Activated T-helper 17 cell treated with anti-CD3 and anti-CD28 coated beads, Interleukin-2, amount 50 U/mL, for 72 hours (primary cell): ENCODE measurements around the gene UCK1. TPM values are rescaled to one million over a fixed set of nuclear protein-coding genes. Genes with fewer than 3 reads are reported as not detected.

Experiments
- ATAC-seq: fragments of 150-1000 bp; cut with Tn5 transposase; replicated peaks from 2 replicates; pipeline ENCODE4 v1.10.0; 2021; ENCODE audit warnings: mild to moderate bottlenecking, moderate library complexity
- H3K27ac Mint-ChIP-seq: one replicate; pipeline ENCODE4 v1.8.0; 2022; ENCODE audit warnings: mixed read lengths
- H3K27me3 Mint-ChIP-seq: one replicate; pipeline ENCODE4 v1.8.0; 2022; ENCODE audit warnings: mixed read lengths
- H3K36me3 Mint-ChIP-seq: one replicate; pipeline ENCODE4 v1.8.0; 2022; ENCODE audit warnings: low read depth, mild to moderate bottlenecking, mixed read lengths
- H3K4me1 Mint-ChIP-seq: one replicate; pipeline ENCODE4 v1.8.0; 2022; ENCODE audit warnings: mixed read lengths
- H3K4me3 Mint-ChIP-seq: one replicate; pipeline ENCODE4 v1.8.0; 2022; ENCODE audit warnings: mild to moderate bottlenecking, mixed read lengths
- H3K9me3 Mint-ChIP-seq: one replicate; pipeline ENCODE4 v1.8.0; 2022; ENCODE audit warnings: mixed read lengths
- total RNA-seq, 2 donors: library from RNA; stranded (reverse); gene quantifications; one replicate each; pipeline ENCODE4 v1.2.3, GENCODE V29; 2022

Gene UCK1
- total RNA-seq, 2 donors from 2014 or later, result 22.1 to 23.7 TPM

- peaks cover 100% of the 10 kb centered on the region for H3K36me3 Mint-ChIP-seq
- ATAC-seq, result no peak
- H3K27me3 Mint-ChIP-seq, result no peaks in the 10 kb centered on the region
- no peak overlapping the region for H3K27ac Mint-ChIP-seq
- no peaks in the 10 kb centered on the region for H3K9me3 Mint-ChIP-seq
- no peak overlapping the region for H3K4me3 Mint-ChIP-seq
- H3K4me1 Mint-ChIP-seq, result peaks cover 7% of the 10 kb centered on the region
Measured at GRCh38 chr9:131485206-131485605, 45.9 kb downstream of the UCK1 start.

GRCh38 chr9:131484560-131485185 lies 46.4 kb downstream of the UCK1 start:
- no peaks in the 10 kb centered on the region for H3K9me3 Mint-ChIP-seq
- no peak overlapping the region for H3K4me3 Mint-ChIP-seq
- peak overlapping the region; percentile 50 for H3K27ac Mint-ChIP-seq
- H3K4me1 Mint-ChIP-seq, result peaks cover 2% of the 10 kb centered on the region
- no peak for ATAC-seq
- peaks cover 100% of the 10 kb centered on the region for H3K36me3 Mint-ChIP-seq
- H3K27me3 Mint-ChIP-seq, result no peaks in the 10 kb centered on the region

- no peak for ATAC-seq
- Mint-ChIP-seq H3K4me1 (no peaks in the 10 kb centered on the region), H3K36me3 (peaks cover 100% of the 10 kb centered on the region), H3K27me3 (no peaks in the 10 kb centered on the region), H3K27ac (no peak overlapping the region), H3K9me3 (no peaks in the 10 kb centered on the region), H3K4me3 (no peak overlapping the region)
Measured at GRCh38 chr9:131484051-131484445, 47.0 kb downstream of the UCK1 start.

- H3K9me3 Mint-ChIP-seq, result no peaks in the 10 kb centered on the region
- H3K36me3 Mint-ChIP-seq, result peaks cover 100% of the 10 kb centered on the region
Measured at GRCh38 chr9:131483319-131484050, 47.6 kb downstream of the UCK1 start.

DNA sequence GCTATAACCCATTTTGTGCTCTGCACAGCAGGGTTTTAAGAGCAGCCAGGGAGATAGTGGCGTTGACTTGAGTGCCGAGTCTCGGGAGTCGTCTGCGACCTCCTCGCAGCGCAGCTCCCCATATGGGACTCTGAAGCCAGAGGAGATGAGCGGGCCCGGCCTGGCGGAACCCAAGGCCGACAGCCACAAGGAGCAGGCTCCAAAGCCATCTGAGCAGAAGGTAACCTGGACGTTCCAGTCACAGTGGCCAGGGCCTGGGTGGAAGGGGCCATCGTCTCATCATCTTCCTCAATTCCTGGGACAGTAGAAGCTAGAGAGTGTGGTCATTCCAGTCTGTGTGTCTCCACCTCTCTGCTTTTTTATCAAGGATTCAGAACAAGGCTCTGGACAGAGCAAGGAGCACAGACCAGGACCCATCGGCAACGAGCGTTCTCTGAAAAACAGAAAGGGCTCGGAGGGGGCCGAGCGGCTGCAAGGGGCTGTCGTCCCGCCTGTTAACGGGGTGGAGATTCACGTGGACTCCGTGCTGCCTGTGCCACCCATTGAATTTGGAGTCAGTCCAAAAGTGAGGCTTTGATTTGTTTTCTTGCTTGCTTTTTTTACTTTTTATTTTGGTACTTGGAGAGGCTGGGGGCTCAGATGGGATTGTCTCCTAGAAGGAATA lies 48.6 kb downstream of the UCK1 start:
- ATAC-seq, result no peak
- H3K4me1 Mint-ChIP-seq, result no peaks in the 10 kb centered on the region
- no peak overlapping the region for H3K4me3 Mint-ChIP-seq
- peak overlapping the region; percentile 34 for H3K27ac Mint-ChIP-seq
- peaks cover 100% of the 10 kb centered on the region for H3K36me3 Mint-ChIP-seq
- no peaks in the 10 kb centered on the region for H3K9me3 Mint-ChIP-seq
- no peaks in the 10 kb centered on the region for H3K27me3 Mint-ChIP-seq

More at GRCh38 chr9:131483319-131484050, 47.6 kb downstream of the UCK1 start:
- Mint-ChIP-seq H3K4me1 (no peaks in the 10 kb centered on the region), H3K4me3 (no peak overlapping the region), H3K27me3 (no peaks in the 10 kb centered on the region), H3K27ac (no peak overlapping the region)
- ATAC-seq, result no peak

DNA sequence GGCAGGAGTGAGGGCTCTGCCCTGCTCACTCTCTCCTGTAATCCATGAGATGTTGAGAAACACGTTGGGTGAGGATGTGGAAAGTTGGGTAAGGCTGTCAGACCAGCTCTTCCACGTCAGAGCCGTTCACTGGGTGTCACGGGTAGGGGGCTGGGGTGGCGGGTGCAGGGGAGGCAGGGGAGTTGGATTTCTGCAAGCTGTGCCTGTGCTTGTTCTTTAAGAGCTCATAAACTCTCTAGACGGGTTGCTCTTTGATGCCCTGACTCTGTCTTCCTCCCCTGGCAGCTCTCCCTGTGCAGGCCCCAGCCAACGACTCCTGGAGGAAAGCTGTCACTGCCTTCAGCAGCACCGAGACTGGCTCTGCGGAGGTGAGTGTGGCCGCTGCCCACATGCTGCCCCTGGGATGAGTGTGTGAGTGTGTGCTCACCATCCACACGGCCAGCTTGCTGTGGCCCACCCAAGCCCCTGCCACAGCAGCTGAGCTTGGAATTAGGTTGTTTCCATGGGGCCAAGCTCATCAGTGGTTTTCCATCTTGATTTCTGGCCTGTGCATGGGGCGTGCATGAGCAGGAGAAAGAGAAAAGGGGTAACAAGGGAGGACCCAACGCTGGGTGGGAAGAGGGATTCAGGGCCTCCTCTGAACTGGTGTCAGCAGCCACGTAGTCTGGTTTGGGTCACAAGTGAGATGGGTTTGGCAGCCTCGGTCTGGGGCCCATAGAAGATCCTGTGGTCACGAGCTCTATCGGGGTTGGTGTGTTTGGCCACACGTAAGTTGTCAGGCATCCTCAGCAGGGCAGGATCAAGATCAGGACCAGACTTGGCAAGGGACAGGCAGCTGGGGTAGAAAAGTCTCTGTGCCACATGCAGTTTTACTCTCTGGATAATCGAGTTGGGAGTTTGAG lies 49.4 kb downstream of the UCK1 start:
- peaks cover 99% of the 10 kb centered on the region for H3K36me3 Mint-ChIP-seq
- no peaks in the 10 kb centered on the region for H3K4me1 Mint-ChIP-seq
- no peak for ATAC-seq
- H3K9me3 Mint-ChIP-seq, result no peaks in the 10 kb centered on the region
- H3K27ac Mint-ChIP-seq, result peak overlapping the region; percentile 34
- no peaks in the 10 kb centered on the region for H3K27me3 Mint-ChIP-seq
- H3K4me3 Mint-ChIP-seq, result no peak overlapping the region

DNA sequence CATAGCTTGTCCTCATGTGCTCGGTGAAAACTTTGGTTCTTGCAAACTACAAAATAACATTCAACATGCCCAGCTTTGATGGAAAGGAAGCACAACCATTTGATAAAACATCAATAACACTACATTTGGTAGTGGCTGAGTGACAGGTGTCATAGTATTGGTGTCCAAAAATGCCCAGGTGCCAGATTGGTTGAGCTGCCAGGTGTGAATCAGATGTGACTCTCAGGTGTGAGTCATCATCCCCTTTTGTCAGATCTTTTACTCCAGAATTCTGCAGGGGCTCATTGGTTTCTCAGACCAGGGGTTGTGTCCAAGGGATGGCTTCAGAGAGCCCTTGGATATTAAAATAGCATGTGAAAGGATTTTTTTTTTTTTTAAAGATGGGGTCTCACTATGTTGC lies 50.8 kb downstream of the UCK1 start:
- ATAC-seq, result peak; percentile 69
- Mint-ChIP-seq H3K4me3 (no peak overlapping the region), H3K27me3 (no peaks in the 10 kb centered on the region), H3K36me3 (peaks cover 95% of the 10 kb centered on the region), H3K27ac (no peak overlapping the region), H3K9me3 (no peaks in the 10 kb centered on the region), H3K4me1 (no peaks in the 10 kb centered on the region)

DNA sequence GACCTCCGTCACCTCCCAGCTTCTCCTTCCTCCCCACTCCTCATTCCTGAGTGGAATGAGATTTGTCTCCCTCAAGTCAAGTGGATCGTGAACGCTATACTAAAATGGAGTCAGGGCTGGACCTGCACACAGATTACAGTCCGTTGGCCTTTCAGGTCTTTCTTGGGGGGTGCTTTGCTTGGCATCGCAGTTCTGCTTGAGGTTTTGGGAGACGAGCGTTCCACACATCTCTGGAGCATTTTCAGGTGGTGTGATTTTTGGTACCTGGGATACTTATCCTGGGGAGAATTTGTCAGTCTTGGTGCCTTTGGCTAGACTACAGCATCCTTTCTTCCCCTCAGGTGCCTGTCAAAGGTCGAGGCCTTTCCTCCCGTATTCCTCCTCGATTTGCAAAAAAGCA lies 52.2 kb downstream of the UCK1 start:
- Mint-ChIP-seq H3K4me1 (no peaks in the 10 kb centered on the region), H3K27ac (no peak overlapping the region), H3K36me3 (peaks cover 95% of the 10 kb centered on the region), H3K27me3 (no peaks in the 10 kb centered on the region), H3K4me3 (no peak overlapping the region), H3K9me3 (no peaks in the 10 kb centered on the region)
- no peak for ATAC-seq

GRCh38 chr9:131478421-131478868 lies 52.6 kb downstream of the UCK1 start:
- Mint-ChIP-seq H3K9me3 (no peaks in the 10 kb centered on the region), H3K27ac (peak overlapping the region; percentile 66), H3K27me3 (no peaks in the 10 kb centered on the region), H3K36me3 (peaks cover 95% of the 10 kb centered on the region), H3K4me3 (no peak overlapping the region), H3K4me1 (no peaks in the 10 kb centered on the region)
- ATAC-seq, result peak; percentile 50

DNA sequence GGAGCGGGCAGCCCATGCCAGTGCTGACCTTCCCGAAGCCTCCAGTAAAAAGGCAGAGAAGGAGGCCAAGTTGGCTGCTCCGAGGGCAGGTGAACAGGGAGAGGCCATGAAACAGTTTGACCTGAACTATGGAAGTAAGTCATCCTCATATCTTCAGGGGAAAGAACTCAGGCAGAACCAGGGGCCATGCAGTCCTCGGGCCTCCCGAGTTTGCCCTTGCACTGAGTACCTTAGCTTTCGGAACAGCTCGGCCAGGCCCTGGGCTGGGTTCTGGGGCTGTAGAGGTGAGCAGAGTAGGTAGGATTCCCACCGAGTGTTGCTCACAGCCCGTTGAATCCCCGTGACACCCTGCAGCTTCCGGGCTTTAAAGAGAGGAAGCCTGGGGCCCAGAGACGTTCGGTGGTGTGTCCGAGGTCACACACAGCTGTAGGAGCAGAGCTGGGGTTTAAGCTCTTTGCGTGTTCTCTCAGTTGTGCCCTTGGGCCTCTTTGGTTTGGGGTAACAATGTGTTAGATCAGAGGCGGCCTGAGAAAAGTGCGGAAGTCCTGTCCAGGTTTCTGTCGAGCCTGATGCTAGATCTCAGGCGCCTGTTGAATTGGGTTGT lies 53.1 kb downstream of the UCK1 start:
- Mint-ChIP-seq H3K4me1 (no peaks in the 10 kb centered on the region), H3K9me3 (no peaks in the 10 kb centered on the region), H3K4me3 (no peak overlapping the region), H3K27ac (peak overlapping the region; percentile 66), H3K36me3 (peaks cover 95% of the 10 kb centered on the region), H3K27me3 (no peaks in the 10 kb centered on the region)
- ATAC-seq, result no peak

GRCh38 chr9:131477367-131477766 lies 53.7 kb downstream of the UCK1 start:
- no peak for ATAC-seq
- H3K36me3 Mint-ChIP-seq, result peaks cover 95% of the 10 kb centered on the region
- no peak overlapping the region for H3K4me3 Mint-ChIP-seq
- H3K9me3 Mint-ChIP-seq, result no peaks in the 10 kb centered on the region
- no peaks in the 10 kb centered on the region for H3K4me1 Mint-ChIP-seq
- peak overlapping the region; percentile 30 for H3K27ac Mint-ChIP-seq
- no peaks in the 10 kb centered on the region for H3K27me3 Mint-ChIP-seq

- H3K36me3 Mint-ChIP-seq, result peaks cover 95% of the 10 kb centered on the region
- H3K27me3 Mint-ChIP-seq, result no peaks in the 10 kb centered on the region
- no peak overlapping the region for H3K4me3 Mint-ChIP-seq
- no peak for ATAC-seq
- no peak overlapping the region for H3K27ac Mint-ChIP-seq
- no peaks in the 10 kb centered on the region for H3K4me1 Mint-ChIP-seq
- H3K9me3 Mint-ChIP-seq, result no peaks in the 10 kb centered on the region
Measured at GRCh38 chr9:131476777-131477345, 54.2 kb downstream of the UCK1 start.

DNA sequence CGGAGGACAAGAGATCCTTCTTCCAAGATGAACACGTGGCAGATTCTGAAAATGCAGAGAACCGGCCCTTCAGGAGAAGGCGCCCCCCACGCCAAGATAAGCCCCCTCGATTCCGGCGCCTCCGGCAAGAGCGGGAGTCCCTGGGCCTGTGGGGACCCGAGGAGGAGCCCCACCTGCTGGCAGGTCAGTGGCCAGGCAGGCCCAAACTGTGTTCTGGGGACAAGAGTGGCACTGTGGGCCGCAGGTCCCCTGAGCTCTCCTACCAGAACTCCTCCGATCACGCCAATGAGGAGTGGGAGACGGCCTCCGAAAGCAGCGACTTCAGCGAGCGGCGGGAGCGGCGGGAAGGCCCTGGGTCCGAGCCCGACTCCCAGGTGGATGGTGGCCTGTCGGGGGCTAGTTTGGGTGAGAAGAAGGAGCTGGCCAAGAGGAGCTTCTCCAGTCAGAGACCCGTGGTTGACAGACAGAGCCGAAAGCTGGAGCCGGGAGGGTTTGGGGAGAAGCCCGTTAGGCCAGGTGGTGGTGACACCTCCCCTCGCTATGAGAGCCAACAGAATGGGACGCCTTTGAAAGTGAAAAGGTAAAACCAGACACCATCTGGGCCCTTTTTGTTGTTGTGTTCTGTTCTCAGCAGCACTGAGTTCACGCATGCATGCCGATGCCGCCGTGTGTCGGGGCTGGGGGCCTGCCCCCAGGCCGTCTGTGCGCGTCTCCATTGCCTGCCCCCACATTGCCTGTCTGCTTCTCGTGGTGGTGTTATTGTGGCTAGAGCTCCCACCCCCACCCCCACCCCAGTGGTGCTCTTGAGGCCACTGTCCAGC lies 54.9 kb downstream of the UCK1 start:
- H3K9me3 Mint-ChIP-seq, result no peaks in the 10 kb centered on the region
- no peak for ATAC-seq
- peaks cover 95% of the 10 kb centered on the region for H3K36me3 Mint-ChIP-seq
- H3K4me1 Mint-ChIP-seq, result no peaks in the 10 kb centered on the region
- H3K27me3 Mint-ChIP-seq, result no peaks in the 10 kb centered on the region
- no peak overlapping the region for H3K27ac Mint-ChIP-seq
- H3K4me3 Mint-ChIP-seq, result no peak overlapping the region
